Upper lobe of left lung (tissue), 6 donors: ENCODE data around the gene ALB. TPM values are rescaled to one million over a fixed set of nuclear protein-coding genes. Genes with fewer than 3 reads are reported as not detected.

ENCODE experiments used
- ATAC-seq, 2 donors: fragments of 200-7000 bp; cut with Tn5 transposase; one replicate each; pipeline ENCODE4 v1.9.1; 2022; ENCODE audit warnings: mild to moderate bottlenecking in 2 of 2, moderate library complexity in 2 of 2; ENCODE audit not compliant: low FRiP score in 2 of 2
- DNase-seq, 2 donors: peaks; one replicate each; pipeline ENCODE4 v3.0.0-alpha.2; 2019 to 2020
- H3K27ac ChIP-seq, 4 donors: fragments of 200-600 bp; sonication (generic); one replicate each; pipeline ENCODE4 v1.5.1; 2016 to 2019
- H3K27me3 ChIP-seq, 4 donors: fragments of 200-600 bp; sonication (generic); one replicate each; pipeline ENCODE4 v1.5.1; 2017 to 2019
- H3K36me3 ChIP-seq, 4 donors: fragments of 200-600 bp; sonication (generic); one replicate each; pipeline ENCODE4 v1.5.1; 2016 to 2019
- H3K4me1 ChIP-seq, 4 donors: fragments of 200-600 bp; sonication (generic); one replicate each; pipeline ENCODE4 v1.5.1; 2018 to 2019
- H3K4me3 ChIP-seq, 4 donors: fragments of 200-600 bp; sonication (generic); one replicate each; pipeline ENCODE4 v1.5.1; 2017 to 2019; ENCODE audit warnings: mild to moderate bottlenecking in 2 of 4, moderate library complexity in 1 of 4
- H3K9me3 ChIP-seq, 4 donors: fragments of 200-600 bp; sonication (generic); one replicate each; pipeline ENCODE4 v1.5.1; 2018 to 2019
- EP300 ChIP-seq, 4 donors: sonication (generic); formaldehyde crosslinking; IDR thresholded peaks; one replicate each; pipeline ENCODE4 v1.5.1; 2017; ENCODE audit warnings: antibody characterized with exemption in 4 of 4, control low read depth in 2 of 4
- POLR2A ChIP-seq, 4 donors: fragments of 450-650 bp; IDR thresholded peaks; one replicate each; pipeline ENCODE4 v1.5.1; 2016 to 2017; ENCODE audit warnings: antibody characterized with exemption in 4 of 4, mild to moderate bottlenecking in 2 of 4
- POLR2AphosphoS5 ChIP-seq, 2 donors: sonication (generic); formaldehyde crosslinking; IDR thresholded peaks; one replicate each; pipeline ENCODE4 v1.5.1; 2017; ENCODE audit warnings: antibody characterized with exemption in 2 of 2
- WGBS, 2 donors: methylation state at CpG; one replicate each; pipeline ENCODE4 v1.1.5; 2017 to 2018; 5-methylcytosine and 5-hydroxymethylcytosine counted together
- total RNA-seq, 6 donors: library from RNA; depleted of rRNA in 4 of 6; stranded (reverse); fragments of >200 nt in 4 of 6; gene quantifications; one replicate each; pipeline versions ENCODE4 v1.1.0 to v1.2.1, GENCODE V29; 2016 to 2021
- TF ChIP-seq, protein P1 (sequence below), 6 experiments: fragments of 450-650 bp in 4 of 6; fragments of 200-600 bp in 2 of 6; sonication (generic) in 2 of 6; IDR thresholded peaks; one replicate each; pipeline ENCODE4 v1.5.1; 2016 to 2019; ENCODE audit warnings: antibody characterized with exemption in 6 of 6
- donor health status: DM: no; HTN: no; CAD: no; lungs with moderate emphysema.
- donor health status: DM: no; HTN: yes; CAD: no; lungs with severe emphysema.

The ALB gene
- total RNA-seq, 6 donors from 2014 or later, result 0.30 to 44.5 (median 13.7) TPM; not detected in 2

DNA sequence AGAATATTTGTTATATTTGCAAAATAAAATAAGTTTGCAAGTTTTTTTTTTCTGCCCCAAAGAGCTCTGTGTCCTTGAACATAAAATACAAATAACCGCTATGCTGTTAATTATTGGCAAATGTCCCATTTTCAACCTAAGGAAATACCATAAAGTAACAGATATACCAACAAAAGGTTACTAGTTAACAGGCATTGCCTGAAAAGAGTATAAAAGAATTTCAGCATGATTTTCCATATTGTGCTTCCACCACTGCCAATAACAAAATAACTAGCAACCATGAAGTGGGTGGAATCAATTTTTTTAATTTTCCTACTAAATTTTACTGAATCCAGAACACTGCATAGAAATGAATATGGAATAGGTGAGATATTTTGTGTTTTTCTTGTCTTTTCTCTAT lies 31.9 kb downstream of the ALB start, which contains the start of gene AFP:
Gene AFP (plus strand): TSS at position 238 of the 400 bp plus-strand sequence. CDS start 42 bp downstream, at position 280.
- DNase-seq, result no peak
- no peaks in the 10 kb centered on the region for H3K9me3 ChIP-seq
- no peak for TF ChIP-seq POLR2A (IDR thresholded peaks at IDR 0.05)
- no peak for TF ChIP-seq EP300 (IDR thresholded peaks at IDR 0.05)
- TF ChIP-seq, protein P1, sequence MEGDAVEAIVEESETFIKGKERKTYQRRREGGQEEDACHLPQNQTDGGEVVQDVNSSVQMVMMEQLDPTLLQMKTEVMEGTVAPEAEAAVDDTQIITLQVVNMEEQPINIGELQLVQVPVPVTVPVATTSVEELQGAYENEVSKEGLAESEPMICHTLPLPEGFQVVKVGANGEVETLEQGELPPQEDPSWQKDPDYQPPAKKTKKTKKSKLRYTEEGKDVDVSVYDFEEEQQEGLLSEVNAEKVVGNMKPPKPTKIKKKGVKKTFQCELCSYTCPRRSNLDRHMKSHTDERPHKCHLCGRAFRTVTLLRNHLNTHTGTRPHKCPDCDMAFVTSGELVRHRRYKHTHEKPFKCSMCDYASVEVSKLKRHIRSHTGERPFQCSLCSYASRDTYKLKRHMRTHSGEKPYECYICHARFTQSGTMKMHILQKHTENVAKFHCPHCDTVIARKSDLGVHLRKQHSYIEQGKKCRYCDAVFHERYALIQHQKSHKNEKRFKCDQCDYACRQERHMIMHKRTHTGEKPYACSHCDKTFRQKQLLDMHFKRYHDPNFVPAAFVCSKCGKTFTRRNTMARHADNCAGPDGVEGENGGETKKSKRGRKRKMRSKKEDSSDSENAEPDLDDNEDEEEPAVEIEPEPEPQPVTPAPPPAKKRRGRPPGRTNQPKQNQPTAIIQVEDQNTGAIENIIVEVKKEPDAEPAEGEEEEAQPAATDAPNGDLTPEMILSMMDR (IDR thresholded peaks at IDR 0.05), result no peak
- H3K27me3 ChIP-seq, result no peaks in the 10 kb centered on the region
- ATAC-seq, result no peak
- H3K4me1 ChIP-seq, result no peaks in the 10 kb centered on the region
- 89 to 92% methylated on average over 1 of the region's 1 CpG for WGBS, 2 donors
- no peak within 1 kb of the TSS for H3K4me3 ChIP-seq
- no peaks in the 10 kb centered on the region for H3K36me3 ChIP-seq
- H3K27ac ChIP-seq, result no peak within 1 kb of the TSS

DNA sequence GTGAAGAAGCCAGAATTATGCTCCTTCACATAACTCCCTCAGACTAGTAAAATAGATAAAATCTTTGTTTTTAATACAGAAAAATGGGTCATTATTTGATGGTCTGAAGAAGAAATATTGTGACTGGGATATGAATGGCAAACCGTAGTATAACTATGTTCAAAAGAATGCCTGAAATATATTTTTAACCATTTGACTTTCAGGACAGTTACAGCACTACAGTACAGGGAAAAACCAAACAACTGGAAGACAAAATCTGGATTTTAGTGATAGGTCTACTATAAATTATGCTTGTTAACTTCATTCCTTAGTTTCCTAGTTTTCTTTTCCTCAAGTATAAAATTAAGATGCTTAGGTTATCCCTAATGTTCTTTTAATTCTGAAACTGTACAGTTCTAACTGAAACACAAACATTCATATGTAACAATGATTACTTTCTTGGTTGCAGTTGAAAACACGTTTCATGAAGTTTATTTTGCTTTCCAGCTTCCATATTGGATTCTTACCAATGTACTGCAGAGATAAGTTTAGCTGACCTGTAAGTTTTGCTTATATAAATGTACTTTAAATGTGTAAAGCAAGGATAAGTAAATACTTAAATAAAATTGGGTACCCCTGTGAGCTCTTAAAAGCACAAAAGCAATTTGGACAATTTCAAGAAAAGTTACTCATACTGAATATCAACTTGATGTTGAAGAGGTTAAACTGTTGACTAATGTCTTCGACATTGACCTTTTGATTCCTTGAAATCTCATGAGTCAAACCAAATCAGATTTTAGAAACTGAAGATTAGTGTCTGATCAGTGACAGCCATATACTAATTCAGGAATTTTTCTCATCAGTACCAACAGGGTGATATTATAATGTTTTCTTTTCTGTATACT lies 32.8 kb downstream of the ALB start:
- no peak for ATAC-seq
- Histone ChIP-seq H3K4me3 (no peak overlapping the region), H3K27ac (no peak overlapping the region), H3K36me3 (no peaks in the 10 kb centered on the region), H3K4me1 (no peaks in the 10 kb centered on the region), H3K27me3 (no peaks in the 10 kb centered on the region), H3K9me3 (no peaks in the 10 kb centered on the region)
- WGBS, 2 donors, result 68 to 72% methylated on average over 3 of the region's 3 CpGs
- TF ChIP-seq, protein P1 (IDR thresholded peaks at IDR 0.05), result no peak
- TF ChIP-seq EP300 (IDR thresholded peaks at IDR 0.05), result no peak
- no peak for TF ChIP-seq POLR2A (IDR thresholded peaks at IDR 0.05)
- DNase-seq, result no peak

DNA sequence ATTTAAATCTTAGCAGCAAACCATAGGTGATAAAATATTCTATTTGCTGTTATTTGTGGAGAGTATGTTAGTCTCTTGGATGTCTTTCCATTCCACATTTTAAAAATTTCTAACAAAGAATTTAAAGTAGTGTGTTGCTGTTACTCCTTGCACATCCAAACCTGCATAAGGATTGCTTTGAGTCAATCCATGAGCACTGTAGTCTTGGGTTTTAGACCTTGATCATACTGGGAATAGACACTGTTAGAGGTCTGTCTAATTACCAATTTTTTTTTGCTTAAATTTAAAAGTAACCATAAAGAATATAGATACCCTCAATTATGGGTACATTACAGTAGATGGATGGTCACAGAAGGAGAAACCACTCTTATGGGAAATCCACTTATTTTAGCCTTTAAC lies 33.5 kb downstream of the ALB start:
- no peak for ATAC-seq
- Histone ChIP-seq H3K27me3 (no peaks in the 10 kb centered on the region), H3K27ac (no peak overlapping the region), H3K36me3 (no peaks in the 10 kb centered on the region), H3K9me3 (no peaks in the 10 kb centered on the region), H3K4me1 (no peaks in the 10 kb centered on the region), H3K4me3 (no peak overlapping the region)
- no peak for DNase-seq
- TF ChIP-seq, protein P1 (IDR thresholded peaks at IDR 0.05), result no peak
- TF ChIP-seq POLR2AphosphoS5 (IDR thresholded peaks at IDR 0.05) (no peak), POLR2A (IDR thresholded peaks at IDR 0.05) (no peak), EP300 (IDR thresholded peaks at IDR 0.05) (no peak)

DNA sequence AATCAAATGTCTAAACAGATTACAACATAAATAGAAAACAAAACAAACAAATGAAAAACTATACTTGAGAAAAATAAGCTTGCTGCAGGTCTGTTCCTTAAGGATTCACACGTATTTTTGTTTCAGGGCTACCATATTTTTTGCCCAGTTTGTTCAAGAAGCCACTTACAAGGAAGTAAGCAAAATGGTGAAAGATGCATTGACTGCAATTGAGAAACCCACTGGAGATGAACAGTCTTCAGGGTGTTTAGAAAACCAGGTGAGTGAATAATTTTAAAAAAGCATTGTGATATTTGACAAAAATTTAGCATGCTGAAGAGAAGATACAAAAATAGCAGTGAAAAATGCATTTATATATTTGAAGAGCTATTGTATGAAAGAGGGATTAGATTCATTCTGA lies 34.0 kb downstream of the ALB start:
- Histone ChIP-seq H3K27me3 (no peaks in the 10 kb centered on the region), H3K4me3 (no peak overlapping the region), H3K27ac (no peak overlapping the region), H3K36me3 (no peaks in the 10 kb centered on the region), H3K9me3 (no peaks in the 10 kb centered on the region), H3K4me1 (no peaks in the 10 kb centered on the region)
- no peak for ATAC-seq
- TF ChIP-seq POLR2AphosphoS5 (IDR thresholded peaks at IDR 0.05) (no peak), POLR2A (IDR thresholded peaks at IDR 0.05) (no peak), EP300 (IDR thresholded peaks at IDR 0.05) (no peak)
- TF ChIP-seq, protein P1 (IDR thresholded peaks at IDR 0.05), result no peak
- DNase-seq, result no peak
- 61 to 97% methylated on average over 1 of the region's 1 CpG for WGBS, 2 donors
